Right lobe of liver (tissue), 6 donors: ENCODE results near the gene TFR2. TPM values are rescaled to one million over a fixed set of nuclear protein-coding genes. Genes with fewer than 3 reads are reported as not detected.

Experiments used
- ATAC-seq, 4 donors: fragments of 200-7000 bp; cut with Tn5 transposase; one replicate each; pipeline ENCODE4 v1.9.1; 2020; ENCODE audit warnings: mild to moderate bottlenecking in 4 of 4, moderate library complexity in 4 of 4
- DNase-seq, 3 donors: peaks; one replicate each; pipeline ENCODE4 v3.0.0-alpha.2; 2020
- H3K27ac ChIP-seq, 3 donors: fragments of 200-600 bp; one replicate each; pipeline ENCODE4 v1.8.0; 2022
- H3K27me3 ChIP-seq, 2 donors: fragments of 200-600 bp; one replicate each; pipeline ENCODE4 v1.8.0; 2022
- H3K36me3 ChIP-seq, 4 donors: fragments of 200-600 bp; sonication (generic) in 1 of 4; one replicate each; pipeline versions ENCODE4 v1.5.1 to v1.8.0; 2017 to 2022; ENCODE audit warnings: control low read depth in 1 of 4
- H3K4me1 ChIP-seq, 4 donors: fragments of 200-600 bp; sonication (generic) in 1 of 4; one replicate each; pipeline versions ENCODE4 v1.5.1 to v1.8.0; 2017 to 2022; ENCODE audit warnings: control low read depth in 1 of 4
- H3K4me3 ChIP-seq, 3 donors: fragments of 200-600 bp; one replicate each; pipeline ENCODE4 v1.8.0; 2022
- H3K9me3 ChIP-seq, 4 donors: fragments of 200-600 bp; sonication (generic) in 1 of 4; one replicate each; pipeline versions ENCODE4 v1.5.1 to v1.8.0; 2017 to 2022; ENCODE audit warnings: control low read depth in 1 of 4
- CTCF ChIP-seq, 4 donors: fragments of 200-600 bp in 3 of 4; fragments of 450-650 bp in 1 of 4; IDR thresholded peaks; one replicate each; pipeline versions ENCODE4 v1.5.1 to v1.8.0; 2016 to 2022; ENCODE audit warnings: antibody characterized with exemption in 4 of 4, mild to moderate bottlenecking in 2 of 4
- POLR2A ChIP-seq: fragments of 450-650 bp; IDR thresholded peaks from one replicate; pipeline ENCODE4 v1.6.1; 2017; ENCODE audit warnings: antibody characterized with exemption, mild to moderate bottlenecking
- WGBS: methylation state at CpG from one replicate; pipeline ENCODE4 v1.1.6; 2018; ENCODE audit warnings: low coverage, low lambda C conversion rate; ENCODE audit not compliant: insufficient coverage; ENCODE audit errors: missing lambda C conversion rate; 5-methylcytosine and 5-hydroxymethylcytosine counted together
- intact Hi-C, 2 donors: fragments of 100-400 bp; cut with DNase I; formaldehyde crosslinking; loops; one replicate each; pipeline versions ENCODE4 v1.11.2 to v1.14.1; 2022
- total RNA-seq, 6 experiments: library from RNA; depleted of rRNA in 2 of 6; stranded (reverse); fragments of >200 nt in 2 of 6; fragmentation: NEBNext Ultra II Directional in 3 of 6; extraction: Animal tissue kit (Norgen Biotek cat#: 25700) in 3 of 6; gene quantifications; one replicate each; pipeline versions ENCODE4 v1.1.0 to v1.2.4, GENCODE V29; 2016 to 2023
- donor health status: DM: no; HTN: yes; CAD: no.
- donor health status: DM: no; HTN: no; CAD: no.
- donor health status: DM: no; HTN: no; CAD: no.
- donor health status: DM: no; HTN: yes; CAD: no.
- donor health status: DM: no; HTN: yes; CAD: no.

The TFR2 gene
- total RNA-seq, 6 experiments from 2014 or later, result 413 to 669 (median 501) TPM

GRCh38 chr7:100576384-100576993 is 64.9 kb downstream of the TFR2 start:
- DNase-seq (no peak), ATAC-seq (no peak)
- intact Hi-C loops, result no loop called here
- Histone ChIP-seq H3K4me3 (no peak overlapping the region), H3K9me3 (no peaks in the 10 kb centered on the region), H3K27me3 (no peaks in the 10 kb centered on the region), H3K27ac (peak overlapping the region in 2 of 3 donors; percentile 37 to 72), H3K4me1 (peaks cover 0 to 5% (median 0%) of the 10 kb centered on the region in 4 donors), H3K36me3 (peaks cover 0 to 58% (median 11%) of the 10 kb centered on the region in 4 donors)
- TF ChIP-seq CTCF (IDR thresholded peaks at IDR 0.05) (no peak), POLR2A (no peak)
- 92% methylated on average over 4 of the region's 13 CpGs for WGBS

DNA sequence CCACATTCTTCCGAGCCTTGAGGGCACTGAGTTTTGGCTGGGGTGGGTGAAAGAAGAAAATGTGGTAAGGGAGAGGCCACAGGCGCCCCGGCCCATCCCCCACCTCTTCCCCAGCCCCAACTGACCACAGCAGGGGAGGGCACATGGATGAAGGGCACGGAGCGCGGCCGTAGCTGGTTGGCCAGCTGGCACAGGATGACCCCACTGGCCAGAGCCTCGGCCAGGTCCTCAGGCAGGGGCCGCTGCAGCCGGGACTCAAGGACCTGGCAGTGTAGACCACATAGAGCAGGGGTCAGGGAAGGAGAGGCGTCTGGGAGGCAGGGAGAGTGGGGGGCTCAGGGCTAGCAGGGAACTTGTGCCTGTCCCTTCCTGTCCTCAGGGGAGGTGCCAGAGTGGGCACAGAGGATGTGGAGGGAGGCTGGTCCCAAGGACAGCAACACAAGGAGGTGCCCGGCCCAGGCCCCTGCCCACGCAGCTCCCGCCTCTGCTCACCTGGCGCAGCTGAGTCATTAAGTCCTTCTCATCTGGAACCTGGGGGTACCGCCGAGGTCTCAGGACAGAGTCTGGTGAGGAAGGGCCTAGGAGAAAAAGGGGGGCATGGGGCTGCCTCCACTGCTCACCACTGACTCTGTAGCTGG is 65.5 kb downstream of the TFR2 start:
- DNase-seq (peak in 1 of 3 donors; percentile 62), ATAC-seq (peak in 2 of 4 donors; percentile 0 to 3)
- no peak overlapping the region for H3K4me3 ChIP-seq
- TF ChIP-seq CTCF (IDR thresholded peaks at IDR 0.05), result no peak
- TF ChIP-seq POLR2A, result no peak
- H3K27me3 ChIP-seq, result no peaks in the 10 kb centered on the region
- peaks cover 0 to 11% (median 3%) of the 10 kb centered on the region in 4 donors for H3K4me1 ChIP-seq
- peaks cover 0 to 51% (median 8%) of the 10 kb centered on the region in 4 donors for H3K36me3 ChIP-seq
- 87% methylated on average over 6 of the region's 17 CpGs for WGBS
- no peaks in the 10 kb centered on the region for H3K9me3 ChIP-seq
- H3K27ac ChIP-seq, result peak overlapping the region in 2 of 3 donors; percentile 37 to 72
- intact Hi-C loops, result no loop called here

DNA sequence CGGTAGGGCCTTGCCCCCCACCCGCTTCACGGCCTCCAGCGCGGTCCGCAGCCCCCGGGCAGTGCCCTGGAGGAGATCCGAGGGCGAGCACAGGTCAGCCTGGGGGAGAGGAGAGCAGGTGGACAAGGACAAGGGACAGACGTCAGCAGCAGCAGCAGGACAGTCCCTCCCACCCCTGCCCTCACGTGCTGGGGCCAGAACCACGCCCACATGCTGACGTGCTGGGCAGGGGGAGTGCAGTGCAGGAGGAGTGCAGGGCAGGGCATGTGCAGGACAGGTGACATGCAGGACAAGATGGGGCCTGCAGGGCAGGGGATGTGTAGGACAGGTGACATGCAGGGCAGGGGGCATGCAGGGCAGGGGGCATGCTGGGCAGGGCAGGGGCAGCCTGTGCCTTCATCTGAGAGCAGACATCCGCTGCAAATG is 66.1 kb downstream of the TFR2 start:
- Histone ChIP-seq H3K27me3 (no peaks in the 10 kb centered on the region), H3K9me3 (no peaks in the 10 kb centered on the region), H3K36me3 (peaks cover 0 to 49% (median 7%) of the 10 kb centered on the region in 4 donors), H3K27ac (peak overlapping the region in 2 of 3 donors; percentile 72 to 85), H3K4me3 (no peak overlapping the region), H3K4me1 (peaks cover 0 to 16% (median 5%) of the 10 kb centered on the region in 4 donors)
- TF ChIP-seq POLR2A (peak; percentile 33), CTCF (IDR thresholded peaks at IDR 0.05) (peak in 1 of 4 donors; percentile 8)
- intact Hi-C loops, result no loop called here
- DNase-seq (peak; percentile 49 to 96 (median 93)), ATAC-seq (peak; percentile 19 to 80 (median 48))
- WGBS, result 35% methylated on average over 5 of the region's 14 CpGs

GRCh38 chr7:100574362-100575205 is 66.8 kb downstream of the TFR2 start:
- 85% methylated on average over 28 of the region's 44 CpGs for WGBS
- no peak for ATAC-seq
- peaks cover 0 to 16% (median 6%) of the 10 kb centered on the region in 4 donors for H3K4me1 ChIP-seq
- peak in 1 of 3 donors; percentile 58 for DNase-seq
- H3K36me3 ChIP-seq, result peaks cover 0 to 44% (median 7%) of the 10 kb centered on the region in 4 donors
- no peaks in the 10 kb centered on the region for H3K9me3 ChIP-seq
- intact Hi-C loops, result loop anchor here in 1 of 2 donors (5.0 kb wide), 1 partner anchor 118 kb away; the partner anchor contains the start of gene GIGYF1
- H3K27me3 ChIP-seq, result no peaks in the 10 kb centered on the region
- TF ChIP-seq CTCF (IDR thresholded peaks at IDR 0.05), result no peak
- no peak for TF ChIP-seq POLR2A
- H3K27ac ChIP-seq, result peak overlapping the region in 2 of 3 donors; percentile 72 to 85
- no peak overlapping the region for H3K4me3 ChIP-seq
